ENCODE results near the gene LEMD2.

GRCh38 chr6:33792981-33793380 is 4.1 kb upstream of the LEMD2 start:
- TF ChIP-seq CTCF (conservative IDR thresholded peaks at IDR 0.05; ENCODE audit: low read depth, low read length): no peak
- TF ChIP-seq EZH2 (IDR thresholded peaks at IDR 0.05; ENCODE audit: borderline replicate concordance, low read depth, low read length, poor library complexity, severe bottlenecking): no peak
